NCI-H748 treated with DMSO at 0.1 percent for 48 hours (cell line): ENCODE results near the gene UGT1A9.
"Not testable (repeated sequence)": the region's sequence is repeated elsewhere in the genome, so short reads cannot be mapped to it uniquely, and the experiment has no call there.

ENCODE experiments used
- DNase-seq: peaks from one replicate; lab custom pipeline; 2025; lab: John Stamatoyannopoulos, UW

UGT1A9 gene

DNA sequence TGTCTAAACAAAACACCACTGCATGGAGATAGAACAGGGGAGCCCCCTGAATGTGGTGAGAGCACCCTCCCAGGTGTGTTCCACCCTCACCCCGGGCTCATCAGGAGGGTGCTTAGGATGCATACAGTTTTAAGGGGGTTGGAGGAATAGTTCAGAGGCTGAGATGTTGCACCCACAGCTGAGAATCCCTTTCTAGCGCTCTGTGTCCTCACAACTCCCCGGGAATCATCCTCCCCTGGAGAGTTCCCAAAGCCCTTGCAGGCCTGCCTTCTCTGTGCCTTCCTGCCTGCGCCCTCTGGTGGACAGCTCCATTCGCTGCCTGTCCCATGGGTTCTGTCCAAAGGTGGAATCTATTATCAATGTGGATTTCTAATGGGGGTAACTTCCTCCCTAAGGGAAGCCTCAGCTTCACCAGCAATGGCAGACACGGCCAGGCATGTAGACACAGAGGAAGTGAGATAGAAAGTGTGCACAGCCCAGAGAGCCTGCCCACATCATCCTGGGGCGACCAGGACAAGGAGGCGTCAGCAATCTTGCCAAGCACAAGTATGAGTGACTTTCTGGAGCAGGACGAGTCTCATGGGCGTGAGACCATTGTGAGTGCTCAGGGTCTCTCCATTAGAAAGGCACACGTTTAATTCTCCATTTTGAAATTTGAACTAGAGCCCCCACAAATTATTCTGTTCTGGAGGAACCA, 39.8 kb downstream of the UGT1A9 start:
- DNase-seq: peak; percentile 48

DNA sequence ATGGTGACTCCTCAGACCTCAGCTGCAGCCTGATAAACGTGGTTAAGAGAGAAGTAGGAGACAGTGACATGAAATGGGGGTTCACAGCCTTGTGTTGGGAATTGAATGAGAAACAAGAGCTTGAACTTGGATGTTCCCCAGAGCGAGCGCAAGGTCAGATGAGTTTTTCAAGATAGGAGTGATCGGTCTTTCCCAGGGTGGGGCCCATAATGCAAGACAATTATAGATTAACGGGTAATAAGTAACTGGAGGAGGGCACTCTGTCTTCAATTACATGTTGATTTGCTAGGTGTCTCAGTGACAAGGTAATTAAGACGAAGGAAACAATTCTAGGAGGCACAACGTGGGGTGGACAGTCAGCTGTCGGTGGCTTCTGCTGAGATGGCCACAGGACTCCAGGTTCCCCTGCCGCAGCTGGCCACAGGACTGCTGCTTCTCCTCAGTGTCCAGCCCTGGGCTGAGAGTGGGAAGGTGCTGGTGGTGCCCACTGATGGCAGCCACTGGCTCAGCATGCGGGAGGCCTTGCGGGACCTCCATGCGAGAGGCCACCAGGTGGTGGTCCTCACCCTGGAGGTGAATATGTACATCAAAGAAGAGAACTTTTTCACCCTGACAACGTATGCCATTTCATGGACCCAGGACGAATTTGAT, 41.0 kb downstream of the UGT1A9 start, which contains the start of gene UGT1A5:
UGT1A5 (plus strand) TSS at position 297 of the 651 bp plus-strand sequence; CDS start at position 382, 85 bp downstream.
- no peak for DNase-seq

DNA sequence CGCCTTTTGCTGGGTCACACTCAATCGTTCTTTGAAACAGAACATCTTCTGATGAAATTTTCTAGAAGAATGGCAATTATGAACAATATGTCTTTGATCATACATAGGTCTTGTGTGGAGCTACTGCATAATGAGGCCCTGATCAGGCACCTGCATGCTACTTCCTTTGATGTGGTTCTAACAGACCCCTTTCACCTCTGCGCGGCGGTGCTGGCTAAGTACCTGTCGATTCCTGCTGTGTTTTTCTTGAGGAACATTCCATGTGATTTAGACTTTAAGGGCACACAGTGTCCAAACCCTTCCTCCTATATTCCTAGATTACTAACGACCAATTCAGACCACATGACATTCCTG, 41.5 kb downstream of the UGT1A9 start:
- DNase-seq: no peak

DNA sequence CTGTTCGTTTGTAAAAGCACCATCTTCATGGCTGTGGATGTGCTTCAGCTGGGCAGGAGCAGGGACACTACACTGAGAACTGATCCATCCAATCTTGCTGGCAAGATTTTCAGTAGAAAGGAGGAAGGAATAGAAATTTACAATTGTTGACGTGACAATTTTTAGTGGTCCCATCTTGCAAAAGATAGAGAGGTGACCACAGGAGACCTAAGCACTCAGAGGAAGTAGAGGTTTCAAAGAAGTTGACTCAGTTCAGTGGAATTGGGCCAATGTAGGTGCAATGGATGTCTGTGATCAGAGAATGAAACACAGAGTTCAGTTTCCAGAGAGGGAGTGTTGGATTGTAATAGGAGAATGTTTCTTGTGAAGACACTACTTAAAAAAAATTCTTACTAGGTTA, 42.4 kb downstream of the UGT1A9 start:
- DNase-seq: no peak

DNA sequence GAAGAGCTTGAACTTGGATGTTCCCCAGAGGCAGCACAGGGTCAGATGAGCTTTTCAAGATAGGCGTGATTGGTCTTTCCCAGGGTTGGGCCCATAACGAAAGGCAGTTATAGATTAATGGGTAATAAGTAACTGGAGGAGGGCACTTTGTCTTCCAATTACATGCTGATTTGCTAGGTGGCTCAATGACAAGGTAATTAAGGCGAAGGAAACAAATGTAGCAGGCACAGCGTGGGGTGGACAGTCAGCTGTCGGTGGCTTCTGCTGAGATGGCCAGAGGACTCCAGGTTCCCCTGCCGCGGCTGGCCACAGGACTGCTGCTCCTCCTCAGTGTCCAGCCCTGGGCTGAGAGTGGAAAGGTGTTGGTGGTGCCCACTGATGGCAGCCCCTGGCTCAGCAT, 46.9 kb downstream of the UGT1A9 start, which contains the start of gene UGT1A4:
UGT1A4 (plus strand) TSS at position 185 of the 400 bp plus-strand sequence; CDS start at position 270, 85 bp downstream.
- DNase-seq: no peak

DNA sequence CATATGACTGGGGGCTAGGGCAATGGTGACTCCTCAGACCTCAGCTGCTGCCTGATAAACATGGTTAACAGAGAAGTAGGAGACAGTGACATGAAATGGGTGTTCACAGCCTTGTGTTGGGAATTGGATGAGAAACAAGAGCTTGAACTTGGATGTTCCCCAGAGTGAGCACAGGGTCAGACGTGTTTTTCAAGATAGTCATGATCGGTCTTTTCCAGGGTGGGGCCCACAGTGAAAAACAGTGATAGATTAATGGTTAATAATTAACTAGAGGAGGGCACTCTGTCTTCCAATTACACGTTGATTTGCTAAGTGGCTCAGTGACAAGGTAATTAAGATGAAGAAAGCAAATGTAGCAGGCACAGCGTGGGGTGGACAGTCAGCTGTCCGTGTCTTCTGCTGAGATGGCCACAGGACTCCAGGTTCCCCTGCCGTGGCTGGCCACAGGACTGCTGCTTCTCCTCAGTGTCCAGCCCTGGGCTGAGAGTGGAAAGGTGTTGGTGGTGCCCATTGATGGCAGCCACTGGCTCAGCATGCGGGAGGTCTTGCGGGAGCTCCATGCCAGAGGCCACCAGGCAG, 57.1 kb downstream of the UGT1A9 start, which contains the start of gene UGT1A3:
UGT1A3 (plus strand) TSS at position 320 of the 579 bp plus-strand sequence; CDS start at position 405, 85 bp downstream.
- no peak for DNase-seq

DNA sequence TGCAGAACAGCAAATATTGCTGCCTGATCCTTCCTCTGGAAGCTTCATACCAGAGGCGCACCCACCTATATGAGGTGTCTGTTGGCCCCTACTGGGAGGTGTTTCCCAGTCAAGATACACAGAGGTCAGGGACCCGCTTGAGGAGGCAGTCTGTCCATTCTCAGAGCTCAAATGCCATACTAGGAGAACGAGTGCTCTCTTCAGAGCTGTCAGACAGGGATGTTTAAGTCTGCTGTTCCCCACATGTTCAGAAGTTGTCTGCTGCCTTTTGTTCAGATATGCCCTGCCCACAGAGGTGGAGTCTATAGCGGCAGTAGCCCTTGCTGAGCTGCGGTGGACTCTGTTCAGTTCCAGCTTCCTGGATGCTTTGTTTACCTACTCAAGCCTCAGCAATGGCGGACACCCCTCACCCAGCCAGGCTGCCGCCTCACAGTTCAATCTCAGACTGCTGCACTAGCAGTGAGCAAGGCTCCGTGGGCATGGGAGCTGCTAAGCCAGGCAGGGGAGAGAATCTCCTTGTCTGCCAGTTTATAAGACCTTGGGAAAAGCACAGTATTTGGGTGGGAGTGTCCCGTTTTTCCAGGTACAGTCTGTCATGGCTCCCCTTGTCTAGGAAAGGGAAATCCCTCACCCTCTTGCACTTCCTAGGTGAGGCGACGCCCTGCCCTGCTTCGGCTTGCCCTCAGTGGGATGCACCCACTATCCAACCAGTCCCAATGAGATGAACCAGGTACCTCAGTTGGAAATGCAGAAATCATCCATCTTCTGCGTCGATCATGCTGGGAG, 65.4 kb downstream of the UGT1A9 start:
- not testable (repeated sequence) for DNase-seq

DNA sequence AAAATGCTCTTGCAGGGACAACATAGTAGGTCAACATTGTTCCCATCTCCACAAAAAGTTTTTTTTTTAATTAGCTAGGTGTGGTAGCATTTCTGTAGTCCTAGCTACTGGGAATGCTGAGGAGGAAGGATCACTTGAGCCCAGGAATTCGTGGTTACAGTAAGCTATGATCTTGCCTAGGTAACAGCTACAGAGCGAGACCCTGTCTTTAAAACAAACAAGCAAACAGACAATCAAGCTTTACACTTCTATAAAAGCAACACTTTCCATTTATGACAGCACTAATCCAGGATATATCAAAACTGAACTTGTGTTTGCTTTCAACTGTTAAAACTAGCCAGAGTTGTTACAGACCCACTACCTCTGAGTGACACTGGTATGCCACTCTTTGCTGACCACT, 69.2 kb downstream of the UGT1A9 start:
- no peak for DNase-seq

DNA sequence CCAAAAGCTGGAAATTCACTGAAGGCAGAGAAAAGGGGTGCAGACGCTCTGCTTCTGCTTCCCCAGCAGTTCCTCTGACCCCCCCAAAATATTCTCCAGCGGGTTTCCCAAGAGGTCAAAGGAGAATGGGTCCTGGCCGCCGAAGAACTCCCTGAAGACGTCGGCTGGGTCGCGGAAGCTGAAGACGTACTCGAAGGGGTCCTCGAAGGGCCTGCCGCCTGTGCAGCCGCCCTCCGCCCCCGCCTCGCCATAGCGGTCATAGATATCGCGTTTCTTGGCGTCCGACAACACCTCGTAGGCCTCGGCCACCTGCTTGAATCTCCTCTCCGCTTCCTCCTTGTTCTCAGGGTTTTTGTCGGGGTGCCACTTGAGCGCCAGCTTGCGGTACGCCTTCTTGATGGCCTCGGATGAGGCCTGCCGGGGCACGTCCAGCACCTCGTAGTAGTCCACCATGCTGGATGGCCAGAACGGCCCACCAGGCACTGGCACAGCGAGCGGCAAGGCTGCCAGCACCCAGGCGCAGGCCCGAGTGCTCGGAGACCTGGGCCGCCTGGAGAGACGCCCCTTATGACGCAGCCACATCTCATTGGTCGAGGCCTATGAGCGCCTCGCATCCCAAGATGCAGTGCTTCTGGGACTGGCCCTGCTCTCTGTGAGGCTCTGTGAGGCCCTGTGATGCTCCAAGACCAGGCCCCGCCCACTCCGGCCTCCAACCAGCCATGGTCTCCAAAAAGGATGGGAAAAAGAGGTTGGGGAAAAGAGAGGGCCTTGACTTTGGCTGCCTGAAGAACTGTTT, 72.0 kb downstream of the UGT1A9 start:
- no peak for DNase-seq

DNA sequence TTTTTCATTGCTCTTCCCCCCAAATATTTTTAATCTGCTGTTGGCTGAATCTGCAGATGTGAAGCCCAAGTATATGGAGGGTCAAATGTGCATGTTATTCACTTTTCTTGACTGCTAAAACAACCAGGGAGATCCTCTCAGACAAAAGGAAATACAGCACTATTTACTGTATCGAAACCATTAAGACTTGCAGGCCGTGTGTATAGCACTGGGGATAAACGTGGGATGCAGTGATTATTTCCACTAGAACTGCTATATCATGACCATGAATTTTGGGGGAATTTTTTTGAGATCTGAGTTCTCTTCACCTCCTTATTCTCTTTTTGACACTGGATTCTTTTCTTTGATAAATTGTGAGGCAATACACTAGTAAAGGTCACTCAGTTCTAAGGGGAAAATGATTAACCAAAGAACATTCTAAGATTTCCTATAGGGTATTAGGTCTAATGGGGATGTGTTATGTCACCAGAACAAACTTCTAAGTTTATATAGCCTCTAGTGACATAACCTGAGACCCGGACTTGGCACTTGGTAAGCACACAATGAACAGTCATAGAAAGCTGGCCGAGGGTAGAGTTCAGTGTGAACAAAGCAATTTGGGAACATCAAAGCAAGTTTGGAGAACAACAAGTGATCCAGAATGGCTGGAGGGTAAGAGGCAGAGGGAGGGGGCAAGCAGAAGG, 73.5 kb downstream of the UGT1A9 start:
- DNase-seq: no peak

DNA sequence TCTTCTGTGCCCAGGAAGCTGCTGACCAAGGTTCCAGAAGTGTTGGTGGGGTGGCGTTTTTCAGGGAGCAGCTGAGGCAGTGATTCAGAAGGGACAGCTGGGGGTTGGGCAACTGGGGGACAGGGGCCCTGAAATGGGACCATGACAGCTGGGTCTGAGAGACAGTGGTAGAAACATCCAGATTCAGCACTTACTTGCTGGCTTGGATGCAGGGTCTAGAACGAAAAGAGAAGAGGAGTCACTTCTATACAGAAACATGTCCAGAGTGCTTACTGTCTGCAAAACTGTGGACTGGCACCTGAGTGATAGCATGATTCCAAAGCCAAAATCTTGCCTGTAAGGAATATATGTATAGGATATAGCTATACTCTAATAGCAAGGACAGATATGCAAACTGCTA, 74.1 kb downstream of the UGT1A9 start:
- not testable (repeated sequence) for DNase-seq

DNA sequence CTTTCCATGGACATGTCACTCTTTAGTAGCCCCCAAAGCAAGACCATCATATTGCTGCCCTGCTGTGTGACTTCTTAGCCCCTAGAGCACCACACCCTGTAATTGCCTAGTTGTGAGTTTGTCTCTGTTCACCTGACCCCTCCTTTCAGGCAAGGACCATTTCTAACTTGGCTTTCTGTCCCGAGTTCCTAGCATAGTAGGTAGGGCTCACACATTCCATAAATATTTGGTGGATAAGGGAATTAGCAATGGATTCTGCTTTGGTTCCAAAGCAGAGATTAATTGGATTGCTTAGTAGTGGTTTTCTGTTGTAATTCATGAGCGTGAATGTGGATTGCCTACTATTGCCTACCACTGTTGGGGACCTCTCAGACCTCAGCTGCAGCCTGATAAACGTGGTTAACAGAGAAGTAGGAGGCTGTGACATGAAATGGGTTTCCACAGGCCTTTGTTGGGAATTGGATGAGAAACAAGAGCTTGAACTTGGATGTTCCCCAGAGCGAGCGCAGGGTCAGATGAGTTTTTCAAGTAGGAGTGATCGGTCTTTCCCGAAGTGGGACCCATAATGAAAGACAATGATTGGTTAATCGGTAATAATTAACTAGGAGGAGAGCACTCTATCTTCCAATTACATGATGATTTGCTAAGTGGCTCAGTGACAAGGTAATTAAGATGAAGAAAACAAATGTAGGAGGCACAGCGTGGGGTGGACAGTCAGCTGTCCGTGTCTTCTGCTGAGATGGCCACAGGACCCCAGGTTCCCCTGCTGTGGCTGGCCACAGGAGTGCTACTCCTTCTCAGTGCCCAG, 75.0 kb downstream of the UGT1A9 start:
- DNase-seq: no peak

DNA sequence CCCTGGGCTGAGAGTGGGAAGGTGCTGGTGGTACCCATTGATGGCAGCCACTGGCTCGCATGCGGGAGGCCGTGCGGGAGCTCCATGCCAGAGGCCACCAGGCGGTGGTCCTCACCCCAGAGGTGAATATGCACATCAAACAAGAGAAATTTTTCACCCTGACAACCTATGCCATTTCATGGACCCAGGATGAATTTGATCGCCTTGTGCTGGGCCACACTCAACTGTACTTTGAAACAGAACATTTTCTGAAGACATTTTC, 75.5 kb downstream of the UGT1A9 start:
- no peak for DNase-seq

DNA sequence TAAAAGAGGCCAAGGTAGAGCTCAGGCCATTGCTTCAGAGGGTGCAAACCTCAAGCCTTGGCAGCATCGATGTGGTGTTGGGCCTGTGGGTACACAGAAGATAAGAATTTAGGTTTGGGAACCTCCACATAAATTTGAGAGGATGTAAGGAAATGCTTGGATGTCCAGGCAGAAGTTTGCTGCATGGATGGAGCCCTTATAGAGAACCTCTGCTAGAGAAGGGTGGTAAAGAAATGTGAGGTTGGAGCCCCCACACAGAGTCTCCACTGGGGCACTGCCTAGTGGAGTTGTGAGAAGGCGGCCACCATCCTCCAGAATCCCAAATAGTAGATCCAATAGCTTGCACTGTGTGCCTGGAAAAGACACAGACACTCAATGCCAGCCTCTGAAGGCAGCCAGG, 79.0 kb downstream of the UGT1A9 start:
- DNase-seq: not testable (repeated sequence)

DNA sequence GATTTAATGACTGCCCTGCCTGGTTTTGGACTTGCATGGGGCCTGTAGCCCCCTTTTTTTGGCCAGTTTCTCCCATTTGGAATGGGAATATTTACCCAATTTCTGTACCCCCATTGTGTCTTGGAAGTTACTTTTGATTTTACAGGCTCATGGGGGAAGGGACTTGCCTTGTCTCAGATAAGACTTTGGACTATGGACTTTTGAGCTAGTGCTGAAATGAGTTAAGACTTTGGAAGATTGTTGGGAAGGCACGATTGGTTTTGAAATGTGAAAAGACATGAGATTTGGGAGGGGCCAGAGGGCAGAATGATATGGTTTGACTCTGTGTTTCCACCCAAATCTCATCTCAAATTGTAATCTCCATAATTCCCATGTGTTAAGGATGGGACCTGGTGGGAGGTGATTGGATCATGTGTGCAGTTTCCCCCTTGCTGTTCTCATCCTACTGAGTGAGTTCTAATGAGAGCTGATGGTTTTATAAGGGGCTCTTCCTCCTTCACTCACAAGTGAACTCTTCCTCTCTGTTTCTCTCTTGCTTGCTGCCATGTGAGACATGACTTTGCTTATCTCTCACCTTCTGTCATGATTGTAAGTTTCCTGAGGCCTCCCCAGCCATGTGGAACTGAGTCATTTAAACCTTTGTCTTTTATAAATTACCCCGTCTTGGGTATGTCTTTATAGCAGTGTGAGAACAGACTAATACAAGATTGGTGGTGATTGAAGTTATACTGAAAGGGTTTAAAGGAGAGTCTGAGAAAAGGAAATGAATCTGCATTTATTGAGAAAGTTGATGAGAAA, 79.7 kb downstream of the UGT1A9 start:
- DNase-seq: not testable (repeated sequence)

DNA sequence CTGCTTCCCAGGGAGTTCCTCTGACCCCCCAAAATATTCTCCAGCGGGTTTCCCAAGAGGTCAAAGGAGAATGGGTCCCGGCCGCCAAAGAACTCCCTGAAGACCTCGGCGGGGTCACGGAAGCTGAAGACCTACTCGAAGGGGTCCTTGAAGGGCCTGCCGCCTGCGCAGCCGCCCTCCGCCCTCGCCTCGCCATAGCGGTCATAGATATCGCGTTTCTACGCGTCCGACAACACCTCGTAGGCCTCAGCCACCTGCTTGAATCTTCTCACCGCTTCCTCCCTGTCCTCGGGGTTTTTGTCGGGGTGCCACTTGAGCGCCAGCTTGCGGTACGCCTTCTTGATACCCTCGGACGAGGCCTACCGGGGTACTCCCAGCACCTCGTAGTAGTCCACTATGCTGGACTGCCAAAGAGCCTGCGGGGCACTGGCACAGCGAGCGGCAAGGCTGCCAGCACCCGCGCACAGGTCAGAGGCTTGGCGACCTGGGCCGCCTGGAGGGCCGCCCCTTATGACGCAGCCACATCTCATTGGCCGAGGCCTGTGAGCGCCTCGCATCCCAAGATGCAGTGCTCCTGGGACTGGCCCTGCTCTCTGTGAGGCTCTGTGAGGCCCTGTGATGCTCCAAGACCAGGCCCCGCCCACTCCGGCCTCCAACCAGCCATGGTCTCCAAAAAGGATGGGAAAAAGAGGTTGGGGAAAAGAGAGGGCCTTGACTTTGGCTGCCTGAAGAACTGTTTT, 83.3 kb downstream of the UGT1A9 start:
- DNase-seq: no peak

DNA sequence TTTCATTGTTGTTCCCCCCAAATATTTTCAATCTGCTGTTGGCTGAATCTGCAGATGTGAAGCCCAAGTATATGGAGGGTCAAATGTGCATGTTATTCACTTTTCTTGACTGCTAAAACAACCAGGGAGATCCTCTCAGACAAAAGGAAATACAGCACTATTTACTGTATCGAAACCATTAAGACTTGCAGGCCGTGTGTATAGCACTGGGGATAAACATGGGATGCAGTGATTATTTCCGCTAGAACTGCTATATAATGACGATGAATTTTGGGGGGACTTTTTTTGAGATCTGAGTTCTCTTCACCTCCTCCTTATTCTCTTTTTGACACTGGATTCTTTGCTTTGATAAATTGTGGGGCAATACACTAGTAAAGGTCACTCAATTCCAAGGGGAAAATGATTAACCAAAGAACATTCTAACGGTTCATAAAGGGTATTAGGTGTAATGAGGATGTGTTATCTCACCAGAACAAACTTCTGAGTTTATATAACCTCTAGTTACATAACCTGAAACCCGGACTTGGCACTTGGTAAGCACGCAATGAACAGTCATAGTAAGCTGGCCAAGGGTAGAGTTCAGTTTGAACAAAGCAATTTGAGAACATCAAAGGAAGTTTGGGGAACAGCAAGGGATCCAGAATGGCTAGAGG, 84.9 kb downstream of the UGT1A9 start:
- DNase-seq: no peak

DNA sequence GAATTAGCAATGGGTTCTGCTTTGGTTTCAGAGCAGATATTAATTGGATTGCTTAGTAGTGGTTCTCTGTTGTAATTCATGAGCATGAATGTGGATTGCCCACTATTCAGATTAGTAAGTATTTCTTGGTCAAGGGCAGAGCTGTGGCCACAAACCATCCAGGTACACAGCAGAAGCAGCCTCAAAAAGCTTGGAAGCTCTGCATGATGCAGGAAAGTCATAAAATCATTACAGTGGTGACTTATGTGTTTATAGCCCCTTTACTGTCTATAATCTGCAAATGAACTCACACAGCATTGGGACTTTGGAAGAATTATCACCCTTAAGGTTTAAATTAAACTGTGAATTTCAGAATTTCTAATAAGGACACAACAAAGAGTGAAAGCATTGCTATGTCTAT, 86.4 kb downstream of the UGT1A9 start:
- DNase-seq: no peak
